ENCODE data around the gene PNISR.

Gene PNISR

DNA sequence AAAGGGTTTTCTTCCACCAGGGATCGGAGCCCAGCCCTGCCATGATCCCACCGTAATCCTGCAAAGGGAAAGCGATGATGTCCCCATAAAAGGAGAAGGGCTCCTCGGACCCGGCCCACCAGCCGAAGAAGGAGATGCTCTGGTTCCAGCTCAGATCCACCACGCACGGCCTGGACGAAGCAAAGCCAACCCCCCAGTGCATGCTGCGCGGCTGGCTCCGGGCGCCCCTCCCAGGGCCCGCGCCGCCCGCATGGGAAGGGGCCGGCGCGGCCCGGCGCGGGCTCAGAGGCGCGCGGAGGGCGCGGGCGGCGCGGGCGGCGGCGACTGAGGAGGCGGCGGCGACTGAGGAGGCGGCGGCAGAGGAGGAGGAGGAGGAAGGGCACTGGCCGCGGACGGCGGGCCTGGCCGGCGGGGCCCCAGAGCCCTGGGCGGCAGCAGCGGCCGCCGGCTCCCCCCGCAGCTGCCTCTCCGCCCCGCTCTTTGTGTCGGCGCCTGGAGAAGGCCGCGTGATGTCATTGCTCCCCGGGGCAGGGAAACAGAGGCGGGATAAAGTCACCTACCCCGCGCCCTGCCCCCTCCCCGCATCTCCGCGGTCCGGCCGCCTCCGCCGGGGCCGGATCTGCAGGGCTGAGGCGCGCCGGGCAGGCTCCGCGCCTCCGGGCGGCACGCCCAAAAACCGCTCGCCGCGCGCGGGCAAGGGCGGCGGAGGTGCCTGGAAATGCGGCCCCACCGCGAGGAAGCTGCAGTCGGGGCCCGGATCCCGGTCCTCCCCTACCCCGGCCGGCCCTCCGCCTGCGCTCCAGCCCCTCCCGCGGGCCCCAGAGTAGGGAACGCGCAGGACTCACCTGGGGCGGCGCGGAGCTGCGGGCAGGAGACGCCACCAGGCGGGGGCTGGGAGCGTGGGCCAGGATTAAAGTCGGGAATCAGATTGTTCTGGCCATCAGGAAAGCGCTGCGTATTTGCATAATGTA lies 75.7 kb downstream of the PNISR start, which contains the start of gene FAXC:
TSS of gene FAXC (minus strand) at position 504 of the 971 bp plus-strand sequence. CDS start at position 202, 302 bp downstream.
- TF ChIP-seq, protein P1, sequence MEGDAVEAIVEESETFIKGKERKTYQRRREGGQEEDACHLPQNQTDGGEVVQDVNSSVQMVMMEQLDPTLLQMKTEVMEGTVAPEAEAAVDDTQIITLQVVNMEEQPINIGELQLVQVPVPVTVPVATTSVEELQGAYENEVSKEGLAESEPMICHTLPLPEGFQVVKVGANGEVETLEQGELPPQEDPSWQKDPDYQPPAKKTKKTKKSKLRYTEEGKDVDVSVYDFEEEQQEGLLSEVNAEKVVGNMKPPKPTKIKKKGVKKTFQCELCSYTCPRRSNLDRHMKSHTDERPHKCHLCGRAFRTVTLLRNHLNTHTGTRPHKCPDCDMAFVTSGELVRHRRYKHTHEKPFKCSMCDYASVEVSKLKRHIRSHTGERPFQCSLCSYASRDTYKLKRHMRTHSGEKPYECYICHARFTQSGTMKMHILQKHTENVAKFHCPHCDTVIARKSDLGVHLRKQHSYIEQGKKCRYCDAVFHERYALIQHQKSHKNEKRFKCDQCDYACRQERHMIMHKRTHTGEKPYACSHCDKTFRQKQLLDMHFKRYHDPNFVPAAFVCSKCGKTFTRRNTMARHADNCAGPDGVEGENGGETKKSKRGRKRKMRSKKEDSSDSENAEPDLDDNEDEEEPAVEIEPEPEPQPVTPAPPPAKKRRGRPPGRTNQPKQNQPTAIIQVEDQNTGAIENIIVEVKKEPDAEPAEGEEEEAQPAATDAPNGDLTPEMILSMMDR (IDR thresholded peaks at IDR 0.05; ENCODE audit: low read depth, low read length) = no peak
- DNase-seq (ENCODE audit: low read depth in 2 of 2) = peak; percentile 21 to 25
- peak within 1 kb of the TSS; percentile 51 to 61 for H3K4me3 ChIP-seq (replicated peaks in 1 of 2; ENCODE audit: low read depth in 2 of 2, low read length in 2 of 2)

DNA sequence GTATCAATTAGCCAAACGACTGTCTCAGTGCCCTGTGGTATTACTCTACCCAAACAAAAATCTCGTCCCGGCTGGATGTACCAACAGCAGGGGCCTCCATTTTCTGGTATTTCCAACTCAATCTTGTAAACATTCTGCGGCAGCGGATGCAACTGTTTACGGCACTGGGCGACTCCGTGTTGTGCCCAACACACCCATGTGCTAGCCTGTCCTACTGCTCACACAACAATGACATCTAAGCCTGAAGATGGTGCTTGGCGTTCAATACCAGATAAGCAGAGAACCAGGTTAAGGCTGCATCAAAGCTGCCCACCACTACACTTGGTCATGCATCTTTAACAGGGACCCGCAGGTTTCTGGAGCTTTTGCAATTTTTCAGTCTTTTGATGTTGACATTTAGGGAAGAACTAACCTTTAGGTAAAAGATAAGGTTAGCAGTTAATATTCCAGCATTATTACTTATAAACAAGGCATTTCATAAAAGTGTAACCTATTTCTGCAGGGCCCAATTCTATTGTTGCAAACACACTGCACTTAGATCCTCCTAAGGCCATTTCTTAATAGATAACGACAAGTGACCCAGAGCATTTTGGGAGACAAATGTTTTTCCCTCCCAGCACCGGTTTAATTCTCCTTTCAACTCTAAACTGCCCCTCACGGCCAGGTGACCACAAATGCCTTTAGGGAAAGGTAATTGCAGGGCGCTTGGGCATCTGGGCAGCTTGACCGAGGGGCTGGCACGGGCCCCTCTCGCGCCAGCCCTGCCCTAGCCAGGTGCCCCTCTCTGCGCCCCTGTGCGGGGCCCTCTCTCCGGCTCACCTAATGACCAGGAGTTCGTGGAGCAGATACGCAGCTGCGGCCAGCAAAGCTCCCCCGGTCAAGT lies 76.6 kb downstream of the PNISR start:
- no peak for DNase-seq (ENCODE audit: low read depth in 2 of 2)
- peak overlapping the region; percentile 43 to 61 for H3K4me3 ChIP-seq (replicated peaks in 1 of 2; ENCODE audit: low read depth in 2 of 2, low read length in 2 of 2)
- TF ChIP-seq, protein P1 (IDR thresholded peaks at IDR 0.05; ENCODE audit: low read depth, low read length) = no peak

All from cardiac fibroblast (primary cell).